Activated CD4-positive, alpha-beta T cell treated with anti-CD3 and anti-CD28 coated beads, Interleukin-2, amount 10 ng/mL, durations not matched to agents 24 days and 14 days (primary cell): ENCODE data around the gene FCN3. TPM values are rescaled to one million over a fixed set of nuclear protein-coding genes. Genes with fewer than 3 reads are reported as not detected.

Experiments
- DNase-seq: peaks from one replicate; pipeline ENCODE4 v3.0.0; 2022
- H3K27ac Mint-ChIP-seq: one replicate; pipeline ENCODE4 v1.8.0; 2022; ENCODE audit warnings: mild to moderate bottlenecking, mixed read lengths
- H3K27me3 Mint-ChIP-seq: one replicate; pipeline ENCODE4 v1.8.0; 2022; ENCODE audit warnings: mixed read lengths
- H3K36me3 Mint-ChIP-seq: one replicate; pipeline ENCODE4 v1.8.0; 2022; ENCODE audit warnings: low read depth, mild to moderate bottlenecking, mixed read lengths
- H3K4me1 Mint-ChIP-seq: one replicate; pipeline ENCODE4 v1.8.0; 2021; ENCODE audit warnings: mixed read lengths
- H3K4me3 Mint-ChIP-seq: one replicate; pipeline ENCODE4 v1.8.0; 2022; ENCODE audit warnings: mild to moderate bottlenecking, moderate library complexity, mixed read lengths
- H3K9me3 Mint-ChIP-seq: one replicate; pipeline ENCODE4 v1.8.0; 2021; ENCODE audit warnings: mixed read lengths
- intact Hi-C: fragments of 100-400 bp; cut with micrococcal nuclease; formaldehyde crosslinking; loops from one replicate; pipeline ENCODE4 v1.15.1; 2023
- total RNA-seq: library from RNA; stranded (reverse); gene quantifications from 2 replicates; pipeline ENCODE4 v1.2.3, GENCODE V29; 2022

The FCN3 gene
- total RNA-seq, 1 donor from 2014 or later, result not detected

DNA sequence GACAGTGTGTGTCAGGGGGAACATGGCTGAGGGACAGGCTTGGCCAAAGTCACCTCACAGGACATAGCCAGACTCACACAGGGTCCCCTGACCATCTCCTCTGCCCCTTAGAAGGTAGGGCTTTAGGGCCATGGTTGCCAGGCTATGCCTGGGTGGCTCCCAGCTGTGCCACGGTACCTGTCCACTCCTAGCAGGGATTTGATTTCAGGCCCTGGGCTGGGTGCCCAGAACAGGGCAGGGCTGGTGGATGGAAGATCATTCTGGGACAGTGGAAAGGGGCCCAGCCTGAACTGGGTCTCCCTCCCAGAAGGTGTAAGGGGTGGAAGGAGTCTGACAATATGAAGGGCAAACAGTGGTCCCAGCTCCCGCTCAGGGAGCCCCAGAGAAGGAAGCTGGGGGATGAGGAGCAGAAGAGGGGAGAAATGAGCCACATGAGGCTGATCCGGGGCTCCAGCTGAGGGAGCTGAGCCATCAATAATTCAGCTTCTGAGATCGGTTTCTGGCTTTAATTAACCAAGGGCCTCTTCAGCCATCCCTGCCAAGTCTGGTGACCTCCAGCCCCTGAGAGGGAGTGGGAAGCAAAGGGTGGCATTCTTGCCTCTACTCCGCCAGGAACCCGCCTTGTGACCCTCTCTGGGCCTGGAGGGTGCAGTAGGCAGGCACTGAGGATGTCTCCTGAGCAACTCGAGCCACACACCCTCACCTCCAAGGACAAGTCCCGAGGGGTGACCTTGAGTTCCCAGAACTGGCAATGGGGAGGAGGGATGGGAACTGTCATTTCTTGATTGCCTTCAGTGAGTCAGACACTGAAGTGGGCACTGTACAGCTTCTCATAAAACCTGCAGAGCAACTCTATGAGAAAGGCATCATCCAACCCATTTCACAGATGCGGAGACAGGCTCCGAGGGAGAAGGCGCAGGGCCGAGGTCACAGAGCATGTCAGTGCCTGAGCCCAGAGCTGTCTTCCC lies 6.4 kb upstream of the FCN3 start:
- DNase-seq, result no peak
- peaks cover 3% of the 10 kb centered on the region for H3K4me1 Mint-ChIP-seq
- H3K27me3 Mint-ChIP-seq, result peaks cover 7% of the 10 kb centered on the region
- intact Hi-C loops, result no loop called here
- no peak overlapping the region for H3K4me3 Mint-ChIP-seq
- H3K36me3 Mint-ChIP-seq, result no peaks in the 10 kb centered on the region
- no peak overlapping the region for H3K27ac Mint-ChIP-seq
- no peaks in the 10 kb centered on the region for H3K9me3 Mint-ChIP-seq

DNA sequence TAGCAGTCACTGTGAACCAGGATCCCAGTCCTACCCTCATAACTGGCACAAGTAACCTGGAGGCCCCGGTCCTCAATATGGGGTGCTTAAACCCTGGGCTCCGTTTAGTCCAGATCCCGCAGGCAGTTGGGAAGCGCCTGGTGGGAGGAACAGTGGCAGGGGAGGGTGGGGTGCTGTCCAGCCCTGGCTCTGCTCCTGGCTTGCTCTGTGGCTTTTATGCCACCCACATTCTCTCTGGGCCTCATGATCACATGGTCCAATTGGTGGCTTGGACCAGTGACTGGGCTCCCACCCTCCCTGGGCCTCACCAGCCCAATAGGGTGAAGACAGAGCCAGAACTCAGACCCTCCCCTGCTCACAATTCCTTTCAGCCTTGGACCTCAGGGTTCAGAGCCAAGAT lies 5.6 kb upstream of the FCN3 start:
- no peaks in the 10 kb centered on the region for H3K9me3 Mint-ChIP-seq

DNA sequence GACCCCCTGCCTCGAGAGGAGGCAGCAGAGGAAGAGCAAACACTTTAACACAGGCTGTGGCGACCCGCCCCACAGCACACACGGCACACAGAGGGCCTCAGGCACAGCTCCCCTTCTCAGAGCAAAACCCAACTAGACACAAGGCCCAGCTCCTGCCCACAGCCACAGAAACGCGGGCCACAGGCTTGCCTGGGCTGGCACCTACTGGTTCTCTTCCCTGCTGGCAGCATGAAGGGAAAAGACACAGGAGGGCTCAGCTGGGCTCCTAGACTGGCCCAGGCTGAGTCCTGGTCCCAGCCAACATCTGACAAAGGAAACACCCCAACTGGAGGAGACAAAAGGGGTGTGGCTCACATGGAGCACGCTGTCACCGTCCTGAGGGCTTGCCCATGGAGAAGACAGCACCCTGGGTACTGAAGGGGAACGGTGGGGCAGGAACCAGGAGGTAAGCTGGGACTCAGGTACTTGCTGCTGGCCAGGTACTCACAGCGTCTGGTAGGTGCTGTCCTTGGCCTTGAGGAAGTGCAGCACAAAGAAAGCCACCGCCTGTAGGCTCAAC lies 5.0 kb upstream of the FCN3 start:
- Mint-ChIP-seq H3K36me3 (no peaks in the 10 kb centered on the region), H3K4me3 (no peak overlapping the region), H3K27ac (no peak overlapping the region), H3K4me1 (peaks cover 3% of the 10 kb centered on the region), H3K9me3 (no peaks in the 10 kb centered on the region), H3K27me3 (peaks cover 7% of the 10 kb centered on the region)
- intact Hi-C loops, result no loop called here
- no peak for DNase-seq

More for the DNA sequence above, 5.6 kb upstream of the FCN3 start:
- DNase-seq, result no peak
- intact Hi-C loops, result no loop called here
- Mint-ChIP-seq H3K27me3 (peaks cover 7% of the 10 kb centered on the region), H3K27ac (no peak overlapping the region), H3K36me3 (no peaks in the 10 kb centered on the region), H3K4me3 (no peak overlapping the region), H3K4me1 (peaks cover 3% of the 10 kb centered on the region)

DNA sequence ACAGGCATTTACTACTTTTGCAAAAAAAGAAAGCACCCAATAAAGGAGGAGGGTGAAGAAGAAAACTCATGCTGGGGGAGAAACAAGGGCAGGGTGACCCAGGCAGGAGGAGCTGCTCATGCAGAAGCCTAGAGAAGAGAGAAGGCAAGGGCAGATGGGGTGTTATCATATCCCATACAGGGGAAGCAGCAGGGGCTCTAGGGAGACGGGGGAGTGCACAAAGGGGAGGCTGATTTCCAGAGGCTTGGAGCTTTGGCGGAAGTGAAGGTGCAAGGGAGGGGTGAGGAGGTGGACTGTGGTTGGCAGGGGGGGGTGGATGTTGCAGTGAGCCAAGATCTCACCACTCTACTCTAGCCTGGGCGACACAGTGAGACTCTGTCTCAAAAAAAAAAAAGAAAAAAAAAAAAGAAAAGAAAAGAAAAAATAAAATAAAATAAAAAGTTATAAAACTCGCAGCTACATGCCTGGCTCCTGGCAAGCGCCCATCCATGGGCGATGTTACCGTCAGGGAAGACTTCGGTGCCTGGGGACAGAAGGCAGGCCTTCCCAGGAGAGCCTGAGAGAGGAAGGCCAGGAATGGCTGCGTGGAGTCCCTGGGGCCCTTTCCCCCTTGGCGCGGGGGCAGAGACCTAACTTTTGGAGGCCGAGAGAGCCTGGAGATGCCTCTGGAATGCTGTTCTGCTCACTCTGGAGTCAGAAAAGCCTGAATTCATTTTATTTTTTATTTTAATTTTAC lies 3.3 kb upstream of the FCN3 start:
- no peak for DNase-seq
- Mint-ChIP-seq H3K9me3 (no peaks in the 10 kb centered on the region), H3K27me3 (peaks cover 7% of the 10 kb centered on the region), H3K4me1 (no peaks in the 10 kb centered on the region), H3K4me3 (no peak overlapping the region), H3K36me3 (no peaks in the 10 kb centered on the region), H3K27ac (no peak overlapping the region)
- intact Hi-C loops, result no loop called here

DNA sequence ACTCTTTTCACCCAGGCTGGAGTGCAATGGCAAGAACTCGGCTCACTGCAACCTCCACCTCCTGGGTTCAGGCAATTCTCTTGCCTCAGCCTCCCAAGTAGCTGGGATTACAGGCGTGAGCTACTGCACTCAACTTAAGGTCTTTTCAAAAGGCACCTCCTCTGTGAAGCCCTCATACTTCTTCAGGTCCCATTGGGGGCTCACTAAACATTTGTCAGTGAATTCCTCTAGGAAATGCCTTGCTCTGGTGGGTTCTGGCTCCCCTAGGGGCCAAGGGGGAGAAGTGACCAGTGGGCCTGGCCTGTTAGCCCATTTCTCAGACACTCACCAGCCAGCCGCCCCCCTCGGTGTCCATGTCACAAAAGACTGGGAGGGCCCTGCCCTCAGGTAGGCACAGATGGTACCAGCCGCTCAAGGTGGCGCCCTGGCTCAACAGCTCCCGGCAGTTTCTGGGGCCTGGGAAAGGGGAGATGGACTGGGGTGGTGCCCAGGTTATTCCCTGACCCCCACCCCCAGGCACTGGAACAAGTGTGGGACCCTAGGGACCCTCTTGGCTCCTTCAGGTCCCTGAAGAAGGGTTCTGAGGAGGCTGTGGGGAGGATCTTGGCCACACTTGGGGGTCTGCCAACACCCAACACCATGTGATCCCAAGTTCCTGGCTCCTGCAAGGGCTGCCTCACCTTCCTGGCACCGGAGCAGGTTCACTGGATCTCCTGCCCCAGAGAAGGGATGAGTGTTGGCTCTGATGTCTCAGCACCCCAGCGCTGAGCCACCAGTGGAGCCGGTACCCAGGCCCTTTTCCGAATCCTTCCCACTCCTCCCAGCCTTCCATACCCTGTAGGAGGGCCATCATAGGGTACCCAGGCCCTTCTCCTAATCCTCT lies 1.6 kb downstream of the FCN3 start:
- Mint-ChIP-seq H3K4me3 (no peak overlapping the region), H3K27ac (no peak overlapping the region), H3K27me3 (no peaks in the 10 kb centered on the region), H3K9me3 (no peaks in the 10 kb centered on the region), H3K36me3 (no peaks in the 10 kb centered on the region), H3K4me1 (peaks cover 14% of the 10 kb centered on the region)
- intact Hi-C loops, result no loop called here
- no peak for DNase-seq

DNA sequence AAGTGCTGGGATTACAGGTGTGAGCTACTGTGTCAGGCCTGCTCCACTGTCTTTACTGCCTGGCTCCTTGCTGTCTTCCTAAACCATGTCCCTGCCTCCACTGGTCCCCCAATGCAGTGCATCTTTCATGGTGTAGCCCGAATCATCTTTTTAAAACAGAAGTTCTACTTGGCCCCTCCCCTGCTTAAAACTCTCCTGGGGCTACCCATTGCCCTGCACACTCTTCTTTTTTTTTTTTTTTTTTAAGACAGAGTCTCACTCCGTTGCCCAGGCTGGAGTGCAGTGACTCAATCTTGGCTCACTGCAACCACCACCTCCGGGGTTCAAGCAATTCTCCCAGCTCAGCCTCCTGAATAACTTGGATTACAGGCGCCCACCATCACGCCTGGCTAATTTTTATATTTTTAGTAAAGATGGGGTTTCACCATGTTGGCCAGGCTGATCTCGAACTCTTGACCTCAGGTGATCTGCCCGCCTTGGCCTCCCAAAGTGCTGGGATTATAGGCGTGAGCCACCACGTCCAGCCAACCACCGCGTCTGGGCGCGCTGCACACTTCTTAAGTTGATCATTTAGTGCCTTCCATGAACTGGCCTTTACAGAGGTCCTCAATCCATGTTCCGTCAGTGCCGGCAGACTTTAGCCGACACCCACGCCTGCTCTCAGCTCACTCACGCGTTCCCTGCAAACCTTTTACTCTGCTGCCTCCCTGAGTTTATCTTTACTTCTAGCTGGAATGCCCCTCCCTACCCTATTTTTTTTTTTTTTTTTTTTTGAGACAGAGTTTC lies 2.4 kb downstream of the FCN3 start:
- no peaks in the 10 kb centered on the region for H3K9me3 Mint-ChIP-seq
- no peak overlapping the region for H3K27ac Mint-ChIP-seq
- peaks cover 19% of the 10 kb centered on the region for H3K4me1 Mint-ChIP-seq
- no peak for DNase-seq
- no peaks in the 10 kb centered on the region for H3K36me3 Mint-ChIP-seq
- intact Hi-C loops, result no loop called here
- no peak overlapping the region for H3K4me3 Mint-ChIP-seq
- no peaks in the 10 kb centered on the region for H3K27me3 Mint-ChIP-seq

DNA sequence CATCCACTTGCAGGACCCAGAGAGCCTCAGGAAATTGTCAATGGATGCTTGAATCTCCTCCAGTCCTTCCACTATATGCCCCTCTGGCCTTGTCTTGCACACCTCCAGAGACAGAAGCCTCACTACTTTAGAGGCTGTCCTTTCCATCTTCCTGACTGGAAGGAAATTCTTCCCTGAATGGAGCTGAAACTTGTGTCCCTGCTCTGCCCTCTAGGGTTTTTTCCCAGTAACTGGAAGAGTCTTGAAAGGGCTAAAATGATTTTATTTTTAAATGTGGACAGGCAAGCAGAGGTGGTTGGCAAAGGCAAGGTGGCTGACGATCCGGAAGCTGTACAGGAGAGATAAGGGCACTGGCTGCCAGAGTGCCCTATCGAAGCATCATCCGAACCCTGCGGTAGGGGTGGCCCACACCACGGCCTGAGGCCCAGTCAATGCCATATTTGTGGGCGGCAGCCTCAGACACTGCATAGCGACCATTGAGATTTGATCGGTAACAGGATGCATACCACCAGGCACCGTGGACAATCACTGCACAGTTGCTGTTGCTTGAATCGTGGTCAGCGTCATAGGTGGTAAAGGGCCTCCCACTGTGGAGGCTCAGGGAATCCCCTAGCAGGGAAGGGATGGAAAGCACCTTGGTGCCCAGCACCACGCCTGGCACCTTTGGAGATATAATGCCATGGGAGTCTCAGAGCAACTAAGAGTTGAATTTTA lies 5.6 kb downstream of the FCN3 start:
- DNase-seq, result no peak
- Mint-ChIP-seq H3K4me3 (no peak overlapping the region), H3K9me3 (no peaks in the 10 kb centered on the region), H3K36me3 (no peaks in the 10 kb centered on the region), H3K27ac (peak overlapping the region; percentile 29), H3K4me1 (peaks cover 36% of the 10 kb centered on the region), H3K27me3 (no peaks in the 10 kb centered on the region)
- intact Hi-C loops, result loop anchor here (5.0 kb wide), 1 partner anchor 358 kb away; the partner anchor contains the start of gene FAM76A

DNA sequence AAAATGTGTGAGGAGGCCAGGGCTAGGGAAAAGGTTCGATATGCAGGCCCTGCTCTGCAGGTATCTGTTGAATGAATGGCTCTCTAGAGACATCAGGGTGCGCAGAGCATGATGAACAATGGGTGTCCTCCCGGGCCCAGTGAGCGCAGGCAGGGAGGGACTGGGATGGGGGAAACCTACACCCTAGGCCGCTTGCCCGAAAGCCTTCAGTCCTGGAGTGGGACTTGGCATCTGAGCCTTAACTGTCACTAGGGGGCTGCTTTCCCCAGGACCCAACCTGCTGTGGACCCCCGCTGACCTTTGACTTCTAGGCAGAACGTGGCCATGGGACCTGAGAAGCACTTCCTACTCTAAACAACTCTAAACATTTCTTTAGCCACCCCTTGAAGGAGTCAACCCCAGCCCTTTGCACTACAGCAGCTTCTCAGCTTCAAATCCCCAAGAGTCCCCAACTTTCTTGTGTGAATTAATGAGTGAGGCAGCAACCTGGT lies 7.4 kb downstream of the FCN3 start:
- Mint-ChIP-seq H3K27ac (peak overlapping the region; percentile 80), H3K4me3 (peak overlapping the region; percentile 81), H3K9me3 (no peaks in the 10 kb centered on the region), H3K27me3 (no peaks in the 10 kb centered on the region), H3K4me1 (peaks cover 36% of the 10 kb centered on the region), H3K36me3 (no peaks in the 10 kb centered on the region)
- intact Hi-C loops, result loop anchor here (2.0 to 5.0 kb wide), 2 partner anchors 44 to 360 kb away; partner anchors contain the start of genes FAM76A and TMEM222
- DNase-seq, result no peak

DNA sequence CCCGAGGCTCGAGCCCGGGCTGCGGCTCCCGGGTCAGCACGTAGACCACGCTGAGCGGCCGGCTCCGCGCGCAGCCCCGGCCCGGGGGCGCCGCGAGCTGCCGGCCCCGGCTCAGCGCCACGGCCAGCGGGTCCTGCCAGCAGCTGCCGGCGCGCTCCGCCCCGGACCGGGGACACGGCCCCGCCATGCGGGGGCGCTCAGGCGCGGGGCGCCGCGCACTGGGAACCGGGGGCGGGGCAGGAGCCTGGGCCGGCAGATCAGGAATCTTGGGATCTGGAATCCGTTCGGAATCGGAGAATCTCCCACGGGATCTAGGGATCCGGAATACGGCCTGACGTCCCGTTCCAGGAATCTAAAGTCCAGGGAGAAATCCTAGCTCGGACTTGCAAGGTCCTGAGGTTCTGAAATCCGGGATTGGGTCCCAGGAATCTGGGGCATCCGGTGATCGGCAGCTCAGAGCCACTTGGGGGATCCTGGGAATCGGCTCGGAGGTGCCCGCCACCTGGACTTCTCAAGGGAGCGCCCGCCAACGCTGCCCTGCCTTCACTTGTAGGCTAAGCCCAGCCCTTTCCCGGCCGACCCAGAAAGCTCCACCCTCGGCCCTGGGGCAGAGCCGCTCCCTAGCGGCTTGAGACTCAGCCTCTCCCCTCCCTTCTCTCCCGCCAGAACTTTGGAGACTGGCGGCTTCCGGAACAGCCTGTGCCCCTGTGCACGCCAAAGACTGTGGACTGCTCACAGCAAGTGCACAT lies 8.0 kb downstream of the FCN3 start, which contains the start of gene MAP3K6:
Gene MAP3K6 (minus strand): TSS at position 551 of the 749 bp plus-strand sequence. CDS start 364 bp downstream, at position 187.
- Mint-ChIP-seq H3K27me3 (no peaks in the 10 kb centered on the region), H3K9me3 (no peaks in the 10 kb centered on the region), H3K4me1 (peaks cover 36% of the 10 kb centered on the region), H3K36me3 (no peaks in the 10 kb centered on the region), H3K27ac (peak within 1 kb of the TSS; percentile 90), H3K4me3 (peak within 1 kb of the TSS; percentile 92)
- intact Hi-C loops, result loop anchor here (1.0 to 5.0 kb wide), 3 partner anchors 26 to 361 kb away; partner anchors contain the start of genes FAM76A, GPR3 and TMEM222
- DNase-seq, result peak; percentile 88

DNA sequence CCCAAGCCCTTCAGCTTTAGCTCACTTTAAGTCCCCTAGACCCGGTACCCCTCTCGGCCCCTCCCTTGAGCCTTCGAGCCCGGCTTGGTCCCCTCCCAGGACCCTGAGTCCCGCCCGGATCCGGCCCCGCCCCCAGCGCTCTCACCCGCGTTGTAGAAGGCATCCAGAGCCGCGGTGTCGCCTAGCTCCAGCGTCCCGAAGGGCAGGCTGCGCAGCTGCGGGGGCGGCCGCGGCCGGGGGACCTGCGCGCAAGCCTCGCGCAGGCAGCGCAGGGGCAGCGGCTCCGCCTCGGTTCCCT lies 8.6 kb downstream of the FCN3 start:
- Mint-ChIP-seq H3K36me3 (no peaks in the 10 kb centered on the region), H3K4me3 (peak overlapping the region; percentile 92), H3K27me3 (no peaks in the 10 kb centered on the region), H3K27ac (peak overlapping the region; percentile 90), H3K4me1 (peaks cover 38% of the 10 kb centered on the region), H3K9me3 (no peaks in the 10 kb centered on the region)
- intact Hi-C loops, result loop anchor here (1.0 to 5.0 kb wide), 3 partner anchors 26 to 361 kb away; partner anchors contain the start of genes FAM76A, GPR3 and TMEM222
- peak; percentile 95 for DNase-seq

DNA sequence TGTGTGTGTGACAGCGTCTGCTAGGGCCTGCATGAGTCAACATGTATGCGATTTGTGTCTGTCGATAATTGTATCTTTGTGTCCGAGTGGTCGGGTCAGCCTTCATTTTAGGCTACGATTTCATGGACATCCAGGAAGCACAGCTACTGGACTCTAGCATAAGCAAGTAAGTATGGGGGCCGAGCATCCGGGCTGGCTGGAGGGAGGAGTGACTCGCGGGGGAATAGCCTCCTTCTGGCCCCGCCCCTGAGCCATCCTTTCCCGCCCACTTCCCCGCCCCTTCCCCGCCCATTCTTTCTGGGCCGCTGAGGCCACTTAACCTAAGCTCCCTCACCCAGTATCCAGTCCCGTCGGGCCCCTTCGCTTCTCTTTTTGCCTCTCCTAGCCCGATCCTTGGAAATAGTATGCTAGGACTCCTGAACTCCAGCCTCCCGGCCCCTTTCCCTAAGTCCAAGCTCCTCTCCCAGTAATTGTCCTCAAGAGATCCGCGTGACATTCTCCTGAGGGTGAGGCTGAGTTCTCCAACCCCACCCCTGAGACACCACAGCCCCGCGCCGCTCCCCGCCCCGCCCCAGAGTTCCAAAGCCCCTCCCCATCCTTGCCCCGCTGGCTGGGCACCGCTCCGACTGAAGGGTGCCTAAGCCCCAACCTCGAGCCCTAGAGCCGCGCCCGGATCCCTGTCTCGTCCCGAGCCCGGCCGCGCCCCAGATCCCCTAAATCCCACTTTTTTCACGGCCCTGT lies 9.1 kb downstream of the FCN3 start:
- H3K27me3 Mint-ChIP-seq, result no peaks in the 10 kb centered on the region
- peaks cover 38% of the 10 kb centered on the region for H3K4me1 Mint-ChIP-seq
- intact Hi-C loops, result loop anchor here (1.0 to 5.0 kb wide), 3 partner anchors 27 to 362 kb away; partner anchors contain the start of genes FAM76A, GPR3 and TMEM222

More for the DNA sequence above, 9.1 kb downstream of the FCN3 start:
- Mint-ChIP-seq H3K4me3 (peak overlapping the region; percentile 92), H3K36me3 (no peaks in the 10 kb centered on the region), H3K9me3 (no peaks in the 10 kb centered on the region), H3K27ac (peak overlapping the region; percentile 90)
- peak; percentile 90 for DNase-seq
